IPS-NIHi11 (cell line): Measurements from ENCODE around the gene EEF1A2.
A peak's percentile ranks its signal among the peaks of the same experiment; 100 is the strongest.

ENCODE experiments used
- DNase-seq: peaks from one replicate; pipeline ENCODE4 v3.0.0; 2012; ENCODE audit warnings: mixed read lengths, low spot score

EEF1A2 gene

DNA sequence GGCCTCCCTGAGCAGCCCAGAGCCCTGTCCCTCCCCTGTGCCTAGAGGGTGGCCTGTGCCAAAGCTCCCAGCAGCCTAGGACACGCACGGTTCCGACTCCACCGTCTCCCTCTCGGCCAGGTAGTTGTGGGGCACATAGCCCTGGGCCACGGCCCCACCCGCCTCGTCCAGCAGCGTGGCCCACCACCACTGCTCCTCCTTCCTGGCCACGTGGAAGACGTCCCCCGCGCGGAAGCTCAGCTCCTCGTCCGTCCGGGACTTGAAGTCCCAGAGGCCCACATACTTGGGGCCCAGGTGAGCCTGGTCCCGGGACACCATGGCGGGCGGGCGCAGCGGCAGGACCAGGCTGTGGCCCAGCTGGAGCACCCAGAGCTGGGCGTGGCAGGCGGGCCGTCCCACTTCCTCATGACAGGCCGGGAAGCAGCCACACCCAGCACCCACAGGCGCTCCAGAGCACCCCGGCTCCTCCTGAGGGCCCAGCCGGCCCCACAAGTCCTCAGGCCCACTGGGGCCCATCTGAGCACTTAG, 38.2 kb upstream of the EEF1A2 start, which contains the start of gene PTK6:
TSS of gene PTK6 (minus strand) at position 380 of the 528 bp plus-strand sequence. CDS start at position 318, 62 bp downstream.
- DNase-seq, result no peak

GRCh38 chr20:63536241-63536977, 37.5 kb upstream of the EEF1A2 start:
- DNase-seq, result no peak

DNA sequence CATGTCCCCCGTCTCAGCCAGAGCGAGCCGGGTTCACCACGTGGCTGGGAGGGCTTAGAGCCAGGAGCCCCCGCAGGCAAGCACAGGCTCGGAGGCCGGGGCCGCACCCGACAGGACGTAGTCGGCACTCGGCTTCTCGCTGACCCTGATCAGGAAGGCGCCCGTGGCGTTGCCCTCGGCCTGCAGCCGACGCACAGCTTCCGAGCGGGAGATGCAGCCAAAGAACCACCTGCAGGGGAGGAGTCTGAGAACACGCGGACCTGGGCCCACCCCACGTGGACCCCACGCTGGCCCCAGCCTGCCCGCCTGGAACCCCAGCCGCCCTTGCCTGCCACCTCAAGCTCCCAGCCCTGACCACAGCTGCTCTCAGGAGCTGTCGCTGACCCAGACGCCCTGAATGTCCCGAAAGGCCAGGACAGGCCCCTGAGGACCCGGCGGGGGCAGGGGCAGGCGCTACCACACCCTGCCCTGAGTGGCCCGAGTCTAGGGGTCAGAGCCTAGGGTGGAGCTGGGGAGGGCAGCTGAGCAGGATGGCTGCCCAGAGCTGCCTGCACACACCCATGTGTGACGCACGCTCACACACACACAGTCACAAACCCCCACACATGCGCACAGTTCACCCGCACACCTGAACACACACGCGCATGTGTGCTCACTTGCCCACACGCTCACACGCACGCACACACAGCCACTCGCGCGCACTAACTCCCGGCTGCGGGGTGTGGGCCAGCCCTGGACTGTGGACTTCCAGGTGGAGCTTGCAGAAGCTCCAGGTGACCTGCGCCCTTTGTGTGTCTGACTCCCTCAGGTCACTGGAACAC, 36.2 kb upstream of the EEF1A2 start:
- DNase-seq, result peak; percentile 23

- no peak for DNase-seq
Measured at GRCh38 chr20:63534427-63534830, 35.5 kb upstream of the EEF1A2 start.

DNA sequence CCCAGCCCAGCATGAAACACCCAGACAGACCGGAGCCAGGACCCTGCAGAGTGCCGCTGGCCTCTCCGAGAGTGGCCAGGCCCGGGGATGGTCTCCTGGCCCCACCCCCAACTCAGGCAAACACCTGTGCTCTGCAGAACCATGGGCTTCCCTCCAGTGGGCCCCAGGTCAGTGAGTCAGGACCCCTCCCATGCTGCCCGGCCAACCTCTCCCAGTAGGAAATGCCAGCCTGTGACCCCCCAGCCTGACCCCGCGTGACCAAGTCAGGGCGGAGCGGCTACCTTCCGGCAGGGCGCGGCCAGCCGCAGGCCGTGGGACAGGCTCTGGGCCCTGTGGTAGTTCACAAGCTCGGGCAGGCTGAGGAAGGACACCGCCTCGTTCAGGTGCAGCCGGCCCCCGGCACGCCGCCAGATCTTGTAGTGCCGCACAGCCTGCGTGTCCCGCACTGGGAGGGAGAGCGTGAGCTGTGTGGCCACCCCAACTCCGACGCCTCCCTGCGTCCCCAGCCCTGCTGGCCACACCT, 35.0 kb upstream of the EEF1A2 start:
- DNase-seq, result peak; percentile 34

GRCh38 chr20:63533388-63533787, 34.5 kb upstream of the EEF1A2 start:
- peak; percentile 3 for DNase-seq

GRCh38 chr20:63532449-63532971, 33.6 kb upstream of the EEF1A2 start:
- DNase-seq, result no peak

GRCh38 chr20:63531686-63532448, 33.0 kb upstream of the EEF1A2 start:
- no peak for DNase-seq

- DNase-seq, result no peak
Measured at GRCh38 chr20:63530788-63531160, 31.9 kb upstream of the EEF1A2 start.

GRCh38 chr20:63529861-63530787, 31.2 kb upstream of the EEF1A2 start:
- peak; percentile 18 for DNase-seq

DNA sequence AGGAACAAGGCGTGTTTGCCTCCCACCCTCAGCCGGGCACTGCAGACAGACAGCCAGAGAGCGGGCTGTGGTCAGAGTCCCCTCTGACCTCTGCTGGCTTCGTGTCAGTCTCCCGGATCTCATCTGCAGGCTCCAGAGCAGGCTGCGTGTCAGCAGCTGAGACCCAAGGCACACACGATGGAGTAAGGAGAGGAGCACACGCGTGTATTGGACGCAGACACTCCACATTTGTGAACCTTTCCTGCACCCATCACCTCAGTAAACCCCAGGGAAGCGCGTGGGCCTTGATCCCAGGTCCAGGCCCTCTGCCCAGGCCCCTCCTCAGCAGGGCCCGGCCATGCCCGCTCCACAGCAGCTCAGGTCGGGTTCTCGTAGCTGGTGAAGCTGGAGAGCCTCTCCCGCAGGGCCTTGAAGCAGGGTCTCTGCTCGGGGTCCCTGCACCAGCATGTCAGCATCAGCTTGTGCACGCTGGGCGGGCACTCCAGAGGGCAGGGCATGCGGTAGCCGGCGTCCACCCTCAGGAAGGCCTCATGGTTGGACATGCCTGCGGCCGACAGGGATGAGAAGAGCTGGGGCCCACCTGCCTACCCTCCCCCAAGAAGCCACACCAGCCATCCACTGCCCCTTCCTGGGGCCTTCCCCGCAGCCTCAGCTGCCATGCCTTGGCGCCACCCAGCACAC, 30.4 kb upstream of the EEF1A2 start:
- no peak for DNase-seq

DNA sequence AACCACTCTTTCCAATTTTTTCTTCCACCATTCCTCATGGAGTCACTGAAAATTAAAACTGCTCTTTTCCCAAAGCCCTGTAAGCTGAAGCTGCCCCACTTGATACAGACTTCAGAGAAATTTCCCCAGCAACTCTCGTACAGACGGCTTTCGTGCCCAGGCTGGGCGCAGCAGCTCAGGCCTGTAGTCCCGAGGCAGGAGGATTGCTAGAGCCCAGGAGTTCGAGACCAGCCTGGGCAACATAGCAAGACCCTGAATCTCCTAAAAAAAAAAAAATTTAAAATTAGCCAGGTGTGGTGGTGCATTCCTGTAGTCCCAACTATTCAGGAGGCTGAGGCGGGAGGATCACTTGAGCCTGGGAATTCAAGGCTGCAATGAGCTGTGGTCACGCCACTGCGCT, 28.3 kb upstream of the EEF1A2 start:
- no peak for DNase-seq

- DNase-seq, result no peak
Measured at GRCh38 chr20:63525971-63526370, 27.1 kb upstream of the EEF1A2 start.

GRCh38 chr20:63525185-63525584, 26.3 kb upstream of the EEF1A2 start:
- no peak for DNase-seq

GRCh38 chr20:63522981-63523611, 24.2 kb upstream of the EEF1A2 start:
- no peak for DNase-seq

DNA sequence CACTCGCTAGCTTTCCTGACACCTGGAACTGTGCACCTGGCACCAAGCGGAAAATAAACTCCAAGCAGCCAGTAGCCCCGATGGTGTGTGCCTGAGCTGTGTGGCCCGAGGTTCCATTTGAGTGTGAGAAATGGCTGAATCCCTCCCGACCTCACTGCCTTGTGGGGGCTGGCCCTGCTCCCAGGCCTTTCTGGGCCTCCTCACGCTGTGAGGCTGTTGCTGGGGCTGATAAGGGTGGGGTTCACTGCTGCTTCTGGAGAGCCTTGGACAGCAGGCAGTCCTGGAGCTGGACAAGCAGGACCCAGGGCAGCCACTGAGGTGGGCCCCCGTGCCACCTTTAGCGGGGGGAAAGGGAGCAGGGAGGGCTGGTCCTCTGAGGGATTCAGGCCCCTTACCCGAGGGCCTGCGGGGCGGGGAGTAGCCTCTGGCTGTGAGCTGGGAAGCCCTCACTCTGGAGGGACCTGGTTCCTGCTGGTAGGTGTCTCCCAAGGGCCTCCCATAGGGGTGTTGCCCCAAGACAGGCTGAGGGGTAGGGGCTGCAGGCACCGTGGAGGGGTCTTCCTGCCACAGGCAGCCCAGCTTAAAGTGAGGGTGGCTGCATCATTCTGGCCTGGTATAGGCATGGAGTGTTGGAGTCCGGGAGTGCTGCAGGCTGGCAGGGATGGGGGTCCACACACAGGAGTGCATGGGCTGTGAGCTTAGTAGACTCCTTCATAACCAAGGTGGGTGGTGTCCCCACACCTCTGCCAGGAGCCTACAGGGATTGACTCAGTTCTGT, 23.4 kb upstream of the EEF1A2 start:
- DNase-seq, result no peak

DNA sequence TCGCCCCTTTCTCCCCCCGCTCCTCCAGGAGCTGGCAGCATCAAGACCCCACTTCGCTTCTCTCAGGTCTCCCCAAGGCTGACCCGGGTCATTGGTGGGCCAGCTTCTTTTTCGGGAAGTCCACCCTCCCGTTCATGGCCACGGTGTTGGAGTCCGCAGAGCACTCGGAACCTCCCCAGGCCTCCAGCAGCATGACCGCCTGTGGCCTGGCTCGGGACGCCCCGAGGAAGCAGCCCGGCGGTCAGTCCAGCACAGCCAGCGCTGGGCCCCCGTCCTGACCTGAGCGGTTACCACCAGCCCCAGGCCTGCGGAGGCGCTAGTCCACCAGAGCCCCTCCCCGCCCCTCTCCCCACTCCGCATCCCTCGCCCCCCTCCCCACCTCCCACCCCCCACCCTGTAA, 22.7 kb upstream of the EEF1A2 start:
- DNase-seq, result peak; percentile 72

GRCh38 chr20:63520934-63521601, 22.2 kb upstream of the EEF1A2 start:
- DNase-seq, result peak; percentile 87
